HG03439 (cell line): ENCODE measurements around the gene TNFAIP3.

Source experiments
- ATAC-seq: cut with Tn5 transposase; IDR thresholded peaks from one replicate; pipeline ENCODE4 v1.9.1; 2021; ENCODE audit warnings: mild to moderate bottlenecking, moderate library complexity; ENCODE audit not compliant: unreplicated experiment

The TNFAIP3 gene

DNA sequence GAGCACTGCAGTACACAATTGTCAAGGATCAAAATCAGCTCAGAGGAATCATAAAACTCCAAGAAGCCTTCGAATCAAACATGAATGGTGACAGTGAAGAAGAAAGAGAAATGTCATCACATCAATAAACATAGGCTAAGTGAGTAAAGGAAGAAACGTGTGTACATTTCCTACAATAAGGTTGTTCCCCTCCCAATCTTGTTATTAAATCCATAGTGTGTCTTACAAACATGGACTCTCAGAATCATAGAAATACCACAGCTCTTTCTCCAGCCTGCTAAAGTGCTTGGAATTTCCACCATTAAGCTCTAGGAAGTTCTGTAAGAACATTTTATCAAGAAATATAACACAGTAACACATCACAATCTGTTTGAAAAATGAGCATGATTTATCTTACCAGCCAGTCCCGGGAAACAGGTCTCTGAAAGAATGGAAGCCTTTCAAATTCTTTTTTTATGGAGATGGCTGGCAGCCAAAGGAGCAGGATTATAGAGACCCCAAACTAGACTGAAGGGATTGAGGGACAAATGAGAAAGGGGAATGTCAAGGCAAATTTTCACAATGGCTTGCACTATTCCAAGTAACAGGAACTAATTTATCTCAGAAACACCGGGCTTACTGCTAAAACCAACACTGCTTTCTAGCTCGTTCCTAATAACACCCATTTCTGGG lies 4.5 kb upstream of the TNFAIP3 start:
- ATAC-seq: no peak

DNA sequence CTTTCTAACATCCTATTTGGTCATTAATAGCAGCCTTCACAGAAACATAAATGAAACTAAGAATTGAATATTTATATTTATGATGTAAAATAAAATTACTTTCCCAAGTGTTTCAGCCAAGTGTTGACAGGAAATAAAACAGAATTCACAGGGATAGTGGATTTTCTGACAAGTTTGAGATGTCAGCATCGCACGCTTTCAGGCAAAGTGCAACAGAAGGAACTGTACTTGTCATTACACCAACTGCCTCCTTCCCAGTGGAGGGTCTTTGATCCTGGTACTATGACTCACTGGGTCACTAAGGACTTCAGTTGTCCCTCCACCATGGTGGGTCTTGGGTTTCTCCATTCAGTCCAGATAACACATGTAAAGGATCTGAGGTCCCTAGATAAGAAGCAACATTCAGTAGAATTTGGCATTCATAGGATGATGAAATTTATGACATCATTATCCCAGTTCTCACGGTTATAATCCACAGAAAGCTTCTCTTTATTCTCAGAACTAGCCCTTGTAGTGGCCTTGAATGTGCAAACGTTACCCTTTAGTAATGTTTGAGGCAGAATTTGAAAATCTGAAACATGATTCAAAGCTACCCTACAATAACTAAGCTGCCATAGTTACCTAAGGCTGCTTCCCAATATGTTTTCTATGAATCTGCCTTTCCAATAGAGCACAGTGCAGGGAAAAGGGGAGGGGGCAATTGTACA lies 3.8 kb upstream of the TNFAIP3 start:
- ATAC-seq: no peak

DNA sequence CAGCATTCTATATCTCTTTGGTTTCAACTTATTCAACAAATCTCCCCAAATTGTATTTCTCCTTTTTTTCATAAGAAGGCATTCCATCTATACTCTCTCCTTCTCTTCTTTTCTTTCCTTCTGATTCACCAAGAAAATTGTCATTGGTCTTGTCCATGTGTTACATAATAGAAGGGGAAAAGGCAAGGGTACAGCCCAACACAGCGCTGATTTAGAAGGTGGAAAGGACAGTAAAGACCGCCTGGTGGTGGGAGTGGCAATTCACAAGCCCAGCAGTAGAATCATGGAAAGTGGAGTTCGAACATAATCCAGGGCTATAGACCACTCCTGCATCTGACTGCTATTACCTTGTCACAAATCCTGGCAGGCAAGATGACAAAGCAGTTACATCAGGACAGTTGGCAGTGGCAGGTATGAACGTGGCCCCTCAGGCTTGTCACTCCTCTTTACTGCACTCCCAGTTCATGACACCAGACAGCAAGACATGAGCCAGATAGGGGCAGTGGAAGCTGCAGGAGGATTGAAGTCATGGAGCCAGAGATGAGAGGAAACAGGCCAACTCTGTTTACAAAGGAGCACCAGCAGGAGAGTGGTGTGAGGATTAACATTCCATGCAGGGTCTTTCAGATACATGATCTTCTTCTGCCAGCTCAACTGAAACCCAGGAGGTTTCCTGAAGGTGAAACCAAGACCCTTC lies 2.1 kb upstream of the TNFAIP3 start:
- ATAC-seq: no peak

- peak; percentile 34 for ATAC-seq
Measured at GRCh38 chr6:137866200-137866913, 702 bp upstream of the TNFAIP3 start.

- ATAC-seq: peak; percentile 1
Measured at GRCh38 chr6:137867685-137868509, 838 bp downstream of the TNFAIP3 start.

- no peak for ATAC-seq
Measured at GRCh38 chr6:137868721-137869548, 1.9 kb downstream of the TNFAIP3 start.

- ATAC-seq: no peak
Measured at GRCh38 chr6:137869549-137870307, 2.7 kb downstream of the TNFAIP3 start.

GRCh38 chr6:137870308-137870644 lies 3.2 kb downstream of the TNFAIP3 start:
- no peak for ATAC-seq

DNA sequence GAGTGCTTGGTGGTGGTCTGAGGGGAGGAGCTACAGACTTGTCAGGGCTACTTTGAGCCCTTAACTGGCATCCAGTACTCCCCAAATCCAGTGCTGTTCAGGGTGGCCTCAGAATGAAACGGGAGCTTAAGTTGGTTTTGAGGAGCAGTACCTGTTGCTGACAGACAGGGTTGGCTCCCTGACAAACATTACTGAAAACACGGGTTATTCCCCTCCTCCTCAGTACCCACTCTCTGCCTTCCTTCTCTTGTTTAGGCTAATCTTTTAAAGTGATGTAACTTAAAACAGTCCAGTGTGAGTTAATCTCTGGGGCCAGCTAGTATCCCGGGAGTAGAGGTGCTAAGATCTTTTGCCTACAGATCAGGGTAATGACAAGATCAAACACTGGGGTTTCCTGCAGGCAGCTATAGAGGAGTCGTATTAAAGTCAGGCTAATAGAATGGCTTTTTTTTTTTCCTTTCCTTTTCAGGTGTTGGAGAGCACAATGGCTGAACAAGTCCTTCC lies 3.7 kb downstream of the TNFAIP3 start:
- no peak for ATAC-seq

GRCh38 chr6:137871291-137871690 lies 4.2 kb downstream of the TNFAIP3 start:
- no peak for ATAC-seq

- no peak for ATAC-seq
Measured at GRCh38 chr6:137871831-137872454, 4.9 kb downstream of the TNFAIP3 start.

DNA sequence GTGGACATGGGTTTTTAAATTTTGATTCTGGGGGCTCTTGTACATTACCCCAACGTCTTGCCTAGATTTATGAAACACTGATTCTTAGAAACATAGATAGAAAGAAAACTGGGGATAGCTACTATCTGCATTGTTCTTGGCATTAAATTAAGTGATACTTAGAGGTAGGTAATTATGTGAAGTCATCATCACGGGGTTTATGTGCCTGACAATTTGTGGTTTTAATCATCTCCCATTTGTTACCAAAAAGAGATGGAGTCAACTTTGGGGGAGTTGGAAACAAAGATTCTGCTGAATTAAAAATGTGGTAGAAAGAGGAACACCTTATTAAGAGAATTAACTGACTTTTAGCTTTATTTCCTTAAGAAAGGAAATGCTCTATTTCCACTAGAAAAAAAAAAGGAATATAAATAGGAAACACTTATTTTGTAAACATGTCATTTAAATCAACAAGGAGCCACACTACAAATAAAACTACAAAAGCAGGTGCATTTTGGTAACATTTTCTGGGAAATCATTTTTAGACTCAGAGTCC lies 5.6 kb downstream of the TNFAIP3 start:
- no peak for ATAC-seq

- peak; percentile 41 for ATAC-seq
Measured at GRCh38 chr6:137873273-137873762, 6.3 kb downstream of the TNFAIP3 start.

DNA sequence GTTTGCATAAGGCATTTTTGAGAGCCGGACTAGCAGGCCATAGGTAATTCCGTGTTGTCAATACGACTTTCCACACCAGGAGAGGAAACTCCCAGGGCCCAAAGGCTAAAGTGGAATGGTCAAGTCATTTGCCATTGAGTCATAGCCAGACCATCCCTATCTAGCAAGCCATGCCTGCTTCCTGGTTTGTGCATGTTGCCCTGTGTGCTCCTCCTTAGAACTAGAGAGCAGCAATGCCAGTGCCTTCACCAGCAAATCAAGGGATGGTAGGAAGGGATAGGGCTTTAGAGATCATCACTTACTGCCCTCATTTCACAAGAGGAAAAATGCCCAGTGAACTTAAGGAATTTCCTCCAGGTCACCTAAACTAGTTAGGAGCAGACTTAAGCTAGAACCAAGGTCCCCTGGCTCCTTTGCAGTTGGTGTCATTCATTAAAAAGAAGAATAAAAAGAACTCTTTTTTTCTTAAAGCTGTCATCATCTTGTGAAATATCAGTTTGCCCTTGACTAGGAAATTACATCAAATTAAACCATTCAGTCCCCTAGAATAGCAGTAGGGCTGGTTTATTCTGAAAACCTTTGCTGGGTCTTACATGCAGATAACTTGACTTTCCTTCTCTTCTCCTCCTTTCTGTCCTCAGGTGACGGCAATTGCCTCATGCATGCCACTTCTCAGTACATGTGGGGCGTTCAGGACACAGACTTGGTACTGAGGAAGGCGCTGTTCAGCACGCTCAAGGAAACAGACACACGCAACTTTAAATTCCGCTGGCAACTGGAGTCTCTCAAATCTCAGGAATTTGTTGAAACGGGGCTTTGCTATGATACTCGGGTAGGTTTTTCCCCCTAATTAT lies 7.4 kb downstream of the TNFAIP3 start:
- no peak for ATAC-seq

DNA sequence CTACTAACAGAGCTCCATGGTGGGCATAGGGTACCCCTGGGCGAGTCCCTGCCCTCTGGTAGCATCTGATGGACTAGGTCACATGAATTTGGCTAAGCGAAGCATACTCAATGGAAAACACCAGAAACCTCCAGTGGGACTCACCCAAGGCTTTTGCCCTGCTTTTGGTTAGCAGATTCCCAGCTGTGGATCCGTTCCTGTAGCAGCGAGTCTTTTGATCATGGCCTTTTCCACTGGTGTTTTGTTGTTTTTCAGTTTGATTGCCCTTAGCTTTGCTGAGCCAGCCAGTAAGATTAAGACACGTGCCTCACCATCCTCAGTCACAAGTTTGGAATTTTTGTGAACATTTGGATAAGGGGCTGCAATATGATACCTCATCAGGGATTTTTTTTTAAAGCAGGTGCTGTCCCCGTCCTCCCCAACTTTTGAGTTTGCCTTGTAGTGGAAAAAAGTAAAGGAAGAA lies 8.0 kb downstream of the TNFAIP3 start:
- ATAC-seq: no peak

GRCh38 chr6:137875606-137876005 lies 8.5 kb downstream of the TNFAIP3 start:
- ATAC-seq: no peak

DNA sequence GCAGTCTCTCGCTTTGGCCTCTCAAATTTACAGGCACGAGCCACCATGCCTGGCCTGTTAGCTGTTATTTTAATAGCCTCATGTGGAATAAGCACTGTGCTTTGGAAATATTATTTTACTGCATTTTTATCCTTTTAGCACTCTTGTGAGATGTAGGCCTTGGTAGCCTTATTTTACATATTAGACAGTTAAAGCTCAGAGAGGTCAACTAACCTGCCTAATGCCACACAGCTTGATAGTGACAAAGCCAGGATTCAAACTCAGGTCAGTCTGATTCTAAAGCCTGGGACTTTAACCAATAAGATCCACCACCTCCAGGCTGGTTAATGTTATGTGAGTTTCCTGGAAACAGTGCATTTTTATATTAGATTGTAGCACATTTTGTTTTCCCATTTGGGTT lies 9.5 kb downstream of the TNFAIP3 start:
- ATAC-seq: no peak
